GM12872 (cell line): Measurements from ENCODE around the gene PLIN1.

ENCODE experiments used
- CTCF ChIP-seq: IDR thresholded peaks from 3 replicates; pipeline ENCODE4 v1.5.1; 2011; ENCODE audit warnings: low read depth, mild to moderate bottlenecking, low read length, moderate library complexity; ENCODE audit not compliant: insufficient read depth

The PLIN1 gene

GRCh38 chr15:89680282-89680873 is 1.2 kb upstream of the PLIN1 start:
- no peak for TF ChIP-seq CTCF

- no peak for TF ChIP-seq CTCF
Measured at GRCh38 chr15:89677381-89677780, 1.8 kb downstream of the PLIN1 start.

- no peak for TF ChIP-seq CTCF
Measured at GRCh38 chr15:89675606-89676005, 3.6 kb downstream of the PLIN1 start.

- TF ChIP-seq CTCF, result no peak
Measured at GRCh38 chr15:89674526-89674925, 4.6 kb downstream of the PLIN1 start.

GRCh38 chr15:89673165-89673512 is 6.0 kb downstream of the PLIN1 start:
- peak; percentile 84 for TF ChIP-seq CTCF

- no peak for TF ChIP-seq CTCF
Measured at GRCh38 chr15:89672221-89673164, 6.7 kb downstream of the PLIN1 start.

GRCh38 chr15:89671687-89672086 is 7.5 kb downstream of the PLIN1 start:
- no peak for TF ChIP-seq CTCF
